A549 (cell line): ENCODE data around the gene CDKN1C. TPM values are rescaled to one million over a fixed set of nuclear protein-coding genes. Genes with fewer than 3 reads are reported as not detected.

ENCODE experiments used
- ATAC-seq, 2 experiments: fragments of 200-7000 bp in 1 of 2; fragments of >200 bp in 1 of 2; cut with Nextera tagmentation in 1 of 2; cut with Tn5 transposase in 1 of 2; 3 replicates each; pipeline versions ENCODE4 v1.8.0 to v1.9.1; 2018 to 2020; ENCODE audit warnings: mild to moderate bottlenecking in 1 of 2, moderate library complexity in 1 of 2
- CTCF ChIA-PET: fragments of 300-600 bp; sonication (Branson Sonifier 250); formaldehyde crosslinking; extraction: SDS; loops from one replicate; lab custom pipeline; 2021; ENCODE audit warnings: antibody characterized with exemption, inconsistent platforms; lab: Yijun Ruan, JAX
- POLR2A ChIA-PET: fragments of 350-600 bp; formaldehyde crosslinking; extraction: SDS; loops from one replicate; lab custom pipeline; 2021; ENCODE audit warnings: antibody characterized with exemption, inconsistent platforms; lab: Yijun Ruan, JAX
- DNase-seq, 2 experiments: peaks; one replicate each; pipeline versions ENCODE4 v3.0.0 to v3.0.0-alpha.2; 2011 to 2016; ENCODE audit warnings: low read depth in 1 of 2, low spot score in 1 of 2
- FAIRE-seq: peaks from 2 replicates; lab custom pipeline; 2011; peaks lifted over from hg19 to GRCh38; lab: Jason Lieb, UNC
- H3K27ac ChIP-seq, 2 experiments: fragments of >200 bp; sonication (Bioruptor Twin); formaldehyde crosslinking; 3 replicates each; pipeline ENCODE4 v1.5.1; 2016 to 2017
- H3K4me1 ChIP-seq: fragments of >200 bp; sonication (Bioruptor Twin); formaldehyde crosslinking; 3 replicates; pipeline ENCODE4 v1.6.1; 2016
- H3K4me2 ChIP-seq: fragments of >200 bp; sonication (Bioruptor Twin); formaldehyde crosslinking; 3 replicates; pipeline ENCODE4 v1.6.1; 2016
- H3K4me3 ChIP-seq: fragments of >200 bp; sonication (Bioruptor Twin); formaldehyde crosslinking; 3 replicates; pipeline ENCODE4 v1.5.1; 2016
- H3K9me3 ChIP-seq: fragments of >200 bp; sonication (Bioruptor Twin); formaldehyde crosslinking; 3 replicates; pipeline ENCODE4 v1.6.1; 2016
- BHLHE40 ChIP-seq: IDR thresholded peaks from 2 replicates; pipeline ENCODE4 v1.6.1; 2012; ENCODE audit warnings: low read depth, low read length, inconsistent platforms
- CBX2 ChIP-seq: fragments of 200-600 bp; sonication (generic); IDR thresholded peaks from 2 replicates; pipeline ENCODE4 v1.6.1; 2016; ENCODE audit warnings: low read depth, mild to moderate bottlenecking, borderline replicate concordance
- CEBPB ChIP-seq, 2 experiments: fragments of >200 bp in 1 of 2; sonication (Bioruptor Twin) in 1 of 2; formaldehyde crosslinking in 1 of 2; IDR thresholded peaks; 2 replicates each; pipeline ENCODE4 v1.6.1; 2012 to 2016
- CTCF ChIP-seq: fragments of >200 bp; sonication (Bioruptor Twin); formaldehyde crosslinking; IDR thresholded peaks from 3 replicates; pipeline ENCODE4 v1.5.1; 2016
- EP300 ChIP-seq, 2 experiments: fragments of >200 bp; sonication (Bioruptor Twin); formaldehyde crosslinking; IDR thresholded peaks; 2 replicates in 1 of 2; 3 replicates in 1 of 2; pipeline ENCODE4 v1.6.1; 2016 to 2017
- FOSL2 ChIP-seq, 2 experiments: fragments of 450-650 bp in 1 of 2; fragments of >200 bp in 1 of 2; sonication (Bioruptor Twin) in 1 of 2; formaldehyde crosslinking; IDR thresholded peaks; 2 replicates each; pipeline versions ENCODE4 v1.5.0 to v1.6.1; 2016 to 2020; ENCODE audit warnings: mild to moderate bottlenecking in 1 of 2, moderate library complexity in 1 of 2
- FOXS1 ChIP-seq: fragments of 250-450 bp; sonication (Bioruptor Pico); IDR thresholded peaks from 2 replicates; pipeline ENCODE4 v1.5.0; 2020; ENCODE audit warnings: mild to moderate bottlenecking, moderate library complexity
- HDAC2 ChIP-seq: fragments of 200-600 bp; sonication (generic); IDR thresholded peaks from 2 replicates; pipeline ENCODE4 v1.6.1; 2016
- HEYL ChIP-seq: fragments of 250-450 bp; sonication (Bioruptor Pico); IDR thresholded peaks from 2 replicates; pipeline ENCODE4 v1.8.0; 2021; ENCODE audit warnings: mild to moderate bottlenecking, moderate library complexity
- HOXB13 ChIP-seq: fragments of 250-450 bp; sonication (Bioruptor Pico); IDR thresholded peaks from 2 replicates; pipeline ENCODE4 v1.5.0; 2020; ENCODE audit warnings: low read depth, mild to moderate bottlenecking, moderate library complexity
- HOXB5 ChIP-seq: fragments of 250-450 bp; sonication (Bioruptor Pico); IDR thresholded peaks from 2 replicates; pipeline ENCODE4 v1.5.0; 2020; ENCODE audit warnings: mild to moderate bottlenecking, moderate library complexity
- KDM1A ChIP-seq: fragments of 200-600 bp; sonication (generic); IDR thresholded peaks from 2 replicates; pipeline ENCODE4 v1.6.1; 2016; ENCODE audit warnings: low read depth, mild to moderate bottlenecking
- MAFK ChIP-seq: fragments of 450-650 bp; IDR thresholded peaks from 2 replicates; pipeline ENCODE4 v1.6.1; 2014; ENCODE audit not compliant: partially characterized antibody
- NFE2L2 ChIP-seq: fragments of 150-350 bp; conservative IDR thresholded peaks from 2 replicates; pipeline ENCODE4 v1.6.1; 2014; ENCODE audit warnings: low read length
- NPAS2 ChIP-seq: fragments of 250-450 bp; sonication (Bioruptor Pico); IDR thresholded peaks from 2 replicates; pipeline ENCODE4 v1.8.0; 2022; ENCODE audit warnings: mild to moderate bottlenecking, moderate library complexity, borderline replicate concordance
- SMC3 ChIP-seq: fragments of >200 bp; sonication (Bioruptor Twin); formaldehyde crosslinking; IDR thresholded peaks from 3 replicates; pipeline ENCODE4 v1.6.1; 2018; ENCODE audit warnings: inconsistent platforms
- TFCP2L1 ChIP-seq: fragments of 250-450 bp; sonication (Bioruptor Pico); IDR thresholded peaks from 2 replicates; pipeline ENCODE4 v1.5.0; 2021; ENCODE audit warnings: mild to moderate bottlenecking
- ZC3H11A ChIP-seq: fragments of 450-650 bp; IDR thresholded peaks from 2 replicates; pipeline ENCODE4 v1.6.1; 2014; ENCODE audit warnings: antibody characterized with exemption, mild to moderate bottlenecking
- ZFP36 ChIP-seq: fragments of 450-650 bp; IDR thresholded peaks from 2 replicates; pipeline ENCODE4 v1.6.1; 2014; ENCODE audit warnings: borderline replicate concordance; ENCODE audit not compliant: partially characterized antibody
- WGBS: methylation state at CpG from one replicate; pipeline ENCODE4 v1.1.6; 2017; ENCODE audit errors: missing lambda C conversion rate; 5-methylcytosine and 5-hydroxymethylcytosine counted together
- polyA plus RNA-seq, 4 experiments: library from polyadenylated mRNA; depleted of rRNA in 3 of 4; stranded (reverse); fragments of >200 nt; fragmentation: RNase III in 1 of 4; extraction: RNeasy Plus Mini Kit Qiagen cat#74134 plus additional on column Dnase treatment in 1 of 4; gene quantifications; 2 replicates in 3 of 4; 3 replicates in 1 of 4; pipeline ENCODE4 v1.2.3, GENCODE V29; 2011 to 2017
- TF ChIP-seq, protein P1 (sequence below): fragments of 150-350 bp; IDR thresholded peaks from 2 replicates; pipeline ENCODE4 v1.6.1; 2014; ENCODE audit warnings: low read depth, mild to moderate bottlenecking, low read length
- TF ChIP-seq, protein P2 (sequence below): IDR thresholded peaks from 2 replicates; pipeline ENCODE4 v1.6.1; 2012; ENCODE audit warnings: low read depth, borderline replicate concordance
- TF ChIP-seq, protein P3 (sequence below): IDR thresholded peaks from 2 replicates; pipeline ENCODE4 v1.6.1; 2012

CDKN1C gene
- polyA plus RNA-seq, 2 of the 4 experiments (the other 2 are of a cell fraction) = 0.30 to 0.41 TPM

DNA sequence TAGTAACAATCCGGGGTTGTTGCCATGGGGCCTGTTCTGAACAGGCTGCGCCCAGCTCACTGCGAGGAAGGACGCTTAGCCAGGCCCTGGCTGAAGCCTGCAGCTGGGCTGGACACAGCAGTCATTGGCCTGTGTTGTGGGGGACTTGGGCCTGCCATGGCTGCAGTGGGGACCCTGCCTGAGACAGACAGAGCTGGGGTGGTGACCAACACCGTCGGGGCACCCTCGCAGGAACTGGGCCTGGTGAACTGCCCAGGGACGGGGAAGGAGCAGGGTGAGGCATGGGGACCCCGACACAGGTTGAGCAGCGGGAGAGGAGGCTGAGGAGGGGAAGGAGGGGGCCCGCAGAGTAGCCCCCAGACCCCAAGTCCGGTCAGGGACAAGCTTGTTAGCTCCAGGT, 34.8 kb upstream of the CDKN1C start:
- no peak for ATAC-seq
- ChIA-PET POLR2A (interaction anchor here (1.0 to 6.7 kb wide), 2 partner anchors 9 kb away, joined by 3 to 36 read pairs; partner anchors contain the start of gene PHLDA2), CTCF (interaction anchor here (0.8 to 9.9 kb wide), 8 partner anchors 9 to 493 kb away, joined by 3 to 52 read pairs (median 6); partner anchors contain the start of gene PHLDA2)
- H3K4me1 ChIP-seq = peaks cover 14% of the 10 kb centered on the region
- WGBS = 83% methylated on average over 10 of the region's 12 CpGs
- H3K27ac ChIP-seq = no peak overlapping the region
- no peaks in the 10 kb centered on the region for H3K9me3 ChIP-seq
- no peak for DNase-seq
- no peak overlapping the region for H3K4me2 ChIP-seq
- H3K4me3 ChIP-seq = no peak overlapping the region
- no peak for FAIRE-seq
- no peak for TF ChIP-seq HOXB5 (CRISPR knock-in tag)
- TF ChIP-seq, all 56 proteins: peak for 0

- Histone ChIP-seq H3K4me2 (no peak overlapping the region), H3K9me3 (no peaks in the 10 kb centered on the region), H3K4me1 (peaks cover 11% of the 10 kb centered on the region), H3K4me3 (no peak overlapping the region), H3K27ac (no peak overlapping the region)
- WGBS = 91% methylated on average over 8 of the region's 13 CpGs
- no peak for DNase-seq
- FAIRE-seq = no peak
- TF ChIP-seq ZC3H11A (no peak), NFE2L2 (no peak), KDM1A (no peak), TFCP2L1 (CRISPR knock-in tag) (no peak)
- ChIA-PET CTCF (interaction anchor here (1.3 to 9.9 kb wide), 6 partner anchors 10 to 492 kb away, joined by 3 to 52 read pairs (median 8); partner anchors contain the start of gene PHLDA2), POLR2A (interaction anchor here (0.6 to 6.7 kb wide), 2 partner anchors 9 to 520 kb away, joined by 3 to 36 read pairs; partner anchors contain the start of genes PHLDA2 and TSSC4)
- no peak for ATAC-seq
Measured at GRCh38 chr11:2919837-2920236, 34.3 kb upstream of the CDKN1C start.

DNA sequence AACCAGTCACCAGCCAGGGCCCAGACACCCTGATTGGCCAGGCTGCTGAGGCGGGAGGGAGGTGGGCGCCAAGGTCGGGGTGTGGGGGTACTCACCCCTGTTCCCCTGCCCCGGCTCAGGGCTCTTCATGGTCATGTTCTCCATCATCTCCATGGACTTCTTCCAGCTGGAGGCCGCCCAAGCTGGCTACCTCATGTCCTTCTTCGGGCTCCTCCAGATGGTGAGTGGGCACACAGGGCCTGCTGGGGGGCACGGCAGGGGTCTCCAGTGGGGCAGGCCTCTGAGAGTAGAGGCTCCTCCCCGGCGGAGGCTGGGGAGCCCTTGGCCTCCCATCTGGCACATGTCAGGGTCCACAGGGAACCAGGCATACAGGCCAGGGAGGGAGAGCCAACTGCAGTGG, 33.6 kb upstream of the CDKN1C start:
- ChIA-PET CTCF (interaction anchor here (1.3 to 9.9 kb wide), 5 partner anchors 10 to 492 kb away, joined by 3 to 52 read pairs (median 10); partner anchors contain the start of gene PHLDA2), POLR2A (interaction anchor here (6.7 kb wide), 1 partner anchor 10 kb away, joined by 36 read pairs; the partner anchor contains the start of gene PHLDA2)
- Histone ChIP-seq H3K4me3 (no peak overlapping the region), H3K9me3 (no peaks in the 10 kb centered on the region), H3K4me2 (no peak overlapping the region), H3K4me1 (peaks cover 5% of the 10 kb centered on the region; the same call in 2 of the 3 replicates), H3K27ac (no peak overlapping the region)
- no peak for ATAC-seq
- TF ChIP-seq CTCF (no peak), CEBPB (IDR thresholded peaks at IDR 0.05) (no peak), HDAC2 (no peak), MAFK (no peak), NPAS2 (CRISPR knock-in tag) (no peak), ZFP36 (no peak), FOSL2 (IDR thresholded peaks at IDR 0.05) (no peak), FOSL2 (CRISPR knock-in tag; IDR thresholded peaks at IDR 0.05) (no peak), SMC3 (no peak), EP300 (IDR thresholded peaks at IDR 0.05) (no peak), CBX2 (no peak), HOXB13 (CRISPR knock-in tag) (no peak), BHLHE40 (no peak), ZC3H11A (no peak), FOXS1 (CRISPR knock-in tag) (no peak), HEYL (CRISPR knock-in tag) (no peak)
- TF ChIP-seq, protein P1, sequence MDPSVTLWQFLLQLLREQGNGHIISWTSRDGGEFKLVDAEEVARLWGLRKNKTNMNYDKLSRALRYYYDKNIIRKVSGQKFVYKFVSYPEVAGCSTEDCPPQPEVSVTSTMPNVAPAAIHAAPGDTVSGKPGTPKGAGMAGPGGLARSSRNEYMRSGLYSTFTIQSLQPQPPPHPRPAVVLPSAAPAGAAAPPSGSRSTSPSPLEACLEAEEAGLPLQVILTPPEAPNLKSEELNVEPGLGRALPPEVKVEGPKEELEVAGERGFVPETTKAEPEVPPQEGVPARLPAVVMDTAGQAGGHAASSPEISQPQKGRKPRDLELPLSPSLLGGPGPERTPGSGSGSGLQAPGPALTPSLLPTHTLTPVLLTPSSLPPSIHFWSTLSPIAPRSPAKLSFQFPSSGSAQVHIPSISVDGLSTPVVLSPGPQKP = no peak
- TF ChIP-seq, protein P2, sequence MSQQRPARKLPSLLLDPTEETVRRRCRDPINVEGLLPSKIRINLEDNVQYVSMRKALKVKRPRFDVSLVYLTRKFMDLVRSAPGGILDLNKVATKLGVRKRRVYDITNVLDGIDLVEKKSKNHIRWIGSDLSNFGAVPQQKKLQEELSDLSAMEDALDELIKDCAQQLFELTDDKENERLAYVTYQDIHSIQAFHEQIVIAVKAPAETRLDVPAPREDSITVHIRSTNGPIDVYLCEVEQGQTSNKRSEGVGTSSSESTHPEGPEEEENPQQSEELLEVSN = no peak
- TF ChIP-seq, protein P3, sequence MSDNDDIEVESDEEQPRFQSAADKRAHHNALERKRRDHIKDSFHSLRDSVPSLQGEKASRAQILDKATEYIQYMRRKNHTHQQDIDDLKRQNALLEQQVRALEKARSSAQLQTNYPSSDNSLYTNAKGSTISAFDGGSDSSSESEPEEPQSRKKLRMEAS = no peak
- WGBS = 95% methylated on average over 3 of the region's 9 CpGs
- no peak for DNase-seq
- FAIRE-seq = no peak
